Central memory CD4-positive, alpha-beta T cell (primary cell): Measurements from ENCODE around the gene VNN1.
A peak's percentile ranks its signal among the peaks of the same experiment; 100 is the strongest.
"Not testable (repeated sequence)": the region's sequence is repeated elsewhere in the genome, so short reads cannot be mapped to it uniquely, and the experiment has no call there.

Source experiments
- DNase-seq: peaks from one replicate; pipeline ENCODE4 v3.0.0; 2022

The VNN1 gene

GRCh38 chr6:132669690-132670291, 44.1 kb downstream of the VNN1 start:
- peak; percentile 25 for DNase-seq

GRCh38 chr6:132666118-132666517, 47.7 kb downstream of the VNN1 start:
- DNase-seq, result no peak

- no peak for DNase-seq
These were observed 49.4 kb downstream of the VNN1 start for GRCh38 chr6:132664309-132665034.

GRCh38 chr6:132663661-132664060, 50.2 kb downstream of the VNN1 start:
- DNase-seq, result no peak

GRCh38 chr6:132661906-132662305, 51.9 kb downstream of the VNN1 start:
- no peak for DNase-seq

GRCh38 chr6:132659082-132659481, 54.8 kb downstream of the VNN1 start, which contains the start of gene TAAR1:
Gene TAAR1, minus strand, starts transcription at chr6:132659182. Its CDS starts 13,179 bp downstream, at chr6:132646003.
- DNase-seq, result no peak

GRCh38 chr6:132651062-132651461, 62.8 kb downstream of the VNN1 start:
- DNase-seq, result no peak

- no peak for DNase-seq
These were observed 63.4 kb downstream of the VNN1 start for GRCh38 chr6:132650429-132650828.

- no peak for DNase-seq
These were observed 65.0 kb downstream of the VNN1 start for GRCh38 chr6:132648828-132649227.

- DNase-seq, result peak; percentile 13
These were observed 65.5 kb downstream of the VNN1 start for GRCh38 chr6:132648356-132648755.

- no peak for DNase-seq
These were observed 70.3 kb downstream of the VNN1 start for GRCh38 chr6:132643547-132643946.

GRCh38 chr6:132637135-132637534, 76.7 kb downstream of the VNN1 start:
- not testable (repeated sequence) for DNase-seq

GRCh38 chr6:132635906-132636305, 77.9 kb downstream of the VNN1 start:
- DNase-seq, result not testable (repeated sequence)

GRCh38 chr6:132635288-132635687, 78.6 kb downstream of the VNN1 start:
- not testable (repeated sequence) for DNase-seq

- no peak for DNase-seq
These were observed 79.1 kb downstream of the VNN1 start for GRCh38 chr6:132634796-132635195.

- no peak for DNase-seq
These were observed 80.5 kb downstream of the VNN1 start for GRCh38 chr6:132633362-132633761.
